Progenitor cell of endocrine pancreas (in vitro differentiated cells): ENCODE results near the gene TCF23. TPM values are rescaled to one million over a fixed set of nuclear protein-coding genes. Genes with fewer than 3 reads are reported as not detected.

Experiments used
- DNase-seq: peaks from one replicate; pipeline ENCODE4 v3.0.0; 2021; ENCODE audit warnings: low spot score; ENCODE audit not compliant: unreplicated experiment
- H3K27ac Mint-ChIP-seq: 2 replicates; pipeline ENCODE4 v1.8.0; 2021; ENCODE audit warnings: mild to moderate bottlenecking, moderate library complexity, mixed read lengths
- H3K27me3 Mint-ChIP-seq: 2 replicates; pipeline ENCODE4 v1.8.0; 2021; ENCODE audit warnings: mixed read lengths
- H3K36me3 Mint-ChIP-seq: 2 replicates; pipeline ENCODE4 v1.8.0; 2022; ENCODE audit warnings: mixed read lengths; ENCODE audit not compliant: insufficient read depth
- H3K4me1 Mint-ChIP-seq: 2 replicates; pipeline ENCODE4 v1.8.0; 2021; ENCODE audit warnings: low read depth, mixed read lengths
- H3K4me3 Mint-ChIP-seq: 2 replicates; pipeline ENCODE4 v1.8.0; 2021; ENCODE audit warnings: low read depth, mild to moderate bottlenecking, moderate library complexity, mixed read lengths
- H3K9me3 Mint-ChIP-seq: 2 replicates; pipeline ENCODE4 v1.8.0; 2021; ENCODE audit warnings: low read depth, mixed read lengths
- CTCF ChIP-seq: fragments of 200-600 bp; sonication (generic); IDR thresholded peaks from one replicate; pipeline ENCODE4 v1.5.0; 2021; ENCODE audit warnings: antibody characterized with exemption, mild to moderate bottlenecking; ENCODE audit not compliant: unreplicated experiment
- total RNA-seq: library from RNA; stranded (reverse); gene quantifications from 2 replicates; pipeline ENCODE4 v1.2.1, GENCODE V29; 2021

The TCF23 gene
- total RNA-seq, 1 donor from 2014 or later = not detected

- H3K4me1 Mint-ChIP-seq = peaks cover 12% of the 10 kb centered on the region
- DNase-seq = no peak
- no peak overlapping the region for H3K27ac Mint-ChIP-seq
- no peak for TF ChIP-seq CTCF
- peaks cover 2% of the 10 kb centered on the region for H3K27me3 Mint-ChIP-seq
- no peak overlapping the region for H3K4me3 Mint-ChIP-seq
- no peaks in the 10 kb centered on the region for H3K9me3 Mint-ChIP-seq
- H3K36me3 Mint-ChIP-seq = peaks cover 3% of the 10 kb centered on the region
These were observed 17.4 kb upstream of the TCF23 start for GRCh38 chr2:27131429-27131828.

GRCh38 chr2:27133195-27133875 lies 15.5 kb upstream of the TCF23 start:
- H3K27ac Mint-ChIP-seq = peak overlapping the region; percentile 90
- no peaks in the 10 kb centered on the region for H3K27me3 Mint-ChIP-seq
- peaks cover 3% of the 10 kb centered on the region for H3K36me3 Mint-ChIP-seq
- H3K4me1 Mint-ChIP-seq = peaks cover 12% of the 10 kb centered on the region
- no peak for TF ChIP-seq CTCF
- no peak for DNase-seq
- H3K9me3 Mint-ChIP-seq = no peaks in the 10 kb centered on the region
- peak overlapping the region; percentile 92 for H3K4me3 Mint-ChIP-seq

- DNase-seq = peak; percentile 99
- Mint-ChIP-seq H3K9me3 (no peaks in the 10 kb centered on the region), H3K4me3 (peak within 1 kb of the TSS; percentile 92), H3K27me3 (peaks cover 3% of the 10 kb centered on the region), H3K4me1 (peaks cover 12% of the 10 kb centered on the region), H3K36me3 (peaks cover 3% of the 10 kb centered on the region), H3K27ac (peak within 1 kb of the TSS; percentile 97)
- peak; percentile 46 for TF ChIP-seq CTCF
These were observed 14.7 kb upstream of the TCF23 start, which contains the start of gene PREB for GRCh38 chr2:27133905-27134780. Gene PREB, minus strand, starts transcription at chr2:27134636. Its CDS starts 215 bp downstream, at chr2:27134421.

GRCh38 chr2:27134781-27135477 lies 13.9 kb upstream of the TCF23 start:
- no peaks in the 10 kb centered on the region for H3K9me3 Mint-ChIP-seq
- H3K4me3 Mint-ChIP-seq = peak overlapping the region; percentile 92
- peaks cover 7% of the 10 kb centered on the region for H3K27me3 Mint-ChIP-seq
- peaks cover 3% of the 10 kb centered on the region for H3K36me3 Mint-ChIP-seq
- peaks cover 12% of the 10 kb centered on the region for H3K4me1 Mint-ChIP-seq
- no peak for TF ChIP-seq CTCF
- DNase-seq = no peak
- H3K27ac Mint-ChIP-seq = peak overlapping the region; percentile 97

GRCh38 chr2:27135478-27135955 lies 13.3 kb upstream of the TCF23 start:
- no peaks in the 10 kb centered on the region for H3K9me3 Mint-ChIP-seq
- H3K36me3 Mint-ChIP-seq = peaks cover 3% of the 10 kb centered on the region
- H3K4me1 Mint-ChIP-seq = peaks cover 12% of the 10 kb centered on the region
- no peak for DNase-seq
- peak overlapping the region; percentile 97 for H3K27ac Mint-ChIP-seq
- peaks cover 7% of the 10 kb centered on the region for H3K27me3 Mint-ChIP-seq
- H3K4me3 Mint-ChIP-seq = peak overlapping the region; percentile 92
- no peak for TF ChIP-seq CTCF
